HG03439 (cell line): ENCODE measurements around the gene POU2AF2.
"Not testable (repeated sequence)": the region's sequence is repeated elsewhere in the genome, so short reads cannot be mapped to it uniquely, and the experiment has no call there.

Experiments
- ATAC-seq: cut with Tn5 transposase; IDR thresholded peaks from one replicate; pipeline ENCODE4 v1.9.1; 2021; ENCODE audit warnings: mild to moderate bottlenecking, moderate library complexity; ENCODE audit not compliant: unreplicated experiment

POU2AF2 gene

DNA sequence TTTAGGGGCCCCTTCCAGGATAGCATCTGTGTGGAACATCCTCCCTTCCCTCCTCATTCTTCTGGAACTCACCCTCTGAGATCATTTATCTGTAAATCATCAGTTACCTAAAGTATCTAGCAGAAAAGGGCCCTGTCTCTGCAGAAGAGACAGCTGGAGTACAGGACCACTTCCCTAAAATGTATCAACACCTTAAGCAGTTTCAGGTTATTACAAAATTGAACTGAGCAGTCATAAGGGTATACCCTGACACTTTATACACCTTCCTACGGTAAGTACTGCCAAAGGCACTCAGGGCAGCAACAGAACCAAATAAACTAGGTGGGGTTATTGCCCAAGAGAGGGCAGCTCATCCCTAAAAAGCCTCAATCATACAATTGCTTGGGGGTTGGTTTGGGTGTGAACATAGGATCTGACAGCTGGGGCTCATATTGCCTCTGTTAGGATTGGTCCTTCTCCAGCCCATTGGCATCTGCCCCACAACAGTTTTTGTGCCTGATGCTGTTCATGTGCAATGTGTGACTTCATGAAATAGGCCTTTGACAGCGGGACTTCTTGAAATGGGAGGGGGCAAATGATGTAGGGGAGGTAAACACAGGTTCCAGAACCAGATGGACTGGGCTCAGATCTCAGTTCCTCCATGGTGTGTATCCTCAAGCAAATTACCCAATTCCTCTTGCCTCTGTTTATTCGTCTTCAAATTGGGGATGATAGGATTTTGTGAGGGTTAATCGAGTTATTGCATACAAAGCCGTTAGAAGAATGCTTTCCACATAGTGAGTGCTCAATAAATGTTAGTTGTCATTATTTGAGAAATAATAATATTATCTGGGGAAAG is 55.7 kb downstream of the POU2AF2 start:
- no peak for ATAC-seq

DNA sequence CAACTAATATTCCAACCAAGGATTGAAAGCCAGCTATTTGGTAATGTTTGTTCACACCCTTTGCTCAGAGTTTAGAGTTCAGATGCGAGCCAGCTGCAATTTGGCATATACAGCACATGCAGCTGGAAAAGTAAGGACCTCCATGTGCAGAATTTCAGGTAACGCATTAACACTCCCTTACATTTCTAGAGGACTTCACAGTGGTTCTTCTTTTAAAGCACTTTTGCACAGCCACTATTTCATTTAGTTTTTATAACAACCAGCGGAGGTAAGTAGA is 56.3 kb downstream of the POU2AF2 start:
- no peak for ATAC-seq

DNA sequence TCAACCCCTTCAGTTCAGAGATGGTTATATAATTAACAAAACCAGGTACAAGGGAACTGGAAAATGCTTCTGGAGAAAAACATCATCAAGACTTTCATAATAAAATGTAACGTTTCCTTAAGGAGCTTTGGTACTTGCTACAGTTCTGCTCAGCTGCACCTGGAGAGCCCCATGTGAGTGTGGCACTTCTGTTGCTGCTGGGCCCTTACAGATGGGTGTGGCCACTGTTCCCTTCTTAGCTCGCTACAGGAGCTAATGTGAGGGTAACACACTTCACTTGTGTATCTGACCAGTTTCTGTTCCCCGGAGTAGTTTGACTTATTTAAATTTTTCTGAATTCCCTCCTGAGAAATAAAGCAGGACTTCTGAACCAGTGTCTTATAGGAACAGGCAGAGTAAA is 56.8 kb downstream of the POU2AF2 start:
- no peak for ATAC-seq

DNA sequence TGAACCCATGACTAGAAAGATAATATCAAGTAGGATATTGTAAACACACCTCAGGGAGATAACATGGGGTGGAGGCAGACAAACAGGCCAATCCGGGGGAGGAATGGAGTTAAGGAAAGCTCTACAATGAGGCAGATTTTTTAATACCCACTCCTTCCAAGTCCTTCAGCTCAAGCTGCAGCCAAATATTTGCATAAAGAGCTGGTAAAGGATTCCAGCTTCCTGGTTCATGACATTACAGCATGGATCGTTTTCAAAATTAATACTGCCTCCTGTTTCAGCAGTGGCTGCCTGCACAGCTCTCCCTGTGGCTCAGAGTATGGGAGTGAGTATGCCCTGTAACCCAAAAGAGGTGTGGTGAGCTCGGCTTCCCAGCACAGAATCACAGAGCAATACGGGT is 57.9 kb downstream of the POU2AF2 start:
- ATAC-seq = no peak

DNA sequence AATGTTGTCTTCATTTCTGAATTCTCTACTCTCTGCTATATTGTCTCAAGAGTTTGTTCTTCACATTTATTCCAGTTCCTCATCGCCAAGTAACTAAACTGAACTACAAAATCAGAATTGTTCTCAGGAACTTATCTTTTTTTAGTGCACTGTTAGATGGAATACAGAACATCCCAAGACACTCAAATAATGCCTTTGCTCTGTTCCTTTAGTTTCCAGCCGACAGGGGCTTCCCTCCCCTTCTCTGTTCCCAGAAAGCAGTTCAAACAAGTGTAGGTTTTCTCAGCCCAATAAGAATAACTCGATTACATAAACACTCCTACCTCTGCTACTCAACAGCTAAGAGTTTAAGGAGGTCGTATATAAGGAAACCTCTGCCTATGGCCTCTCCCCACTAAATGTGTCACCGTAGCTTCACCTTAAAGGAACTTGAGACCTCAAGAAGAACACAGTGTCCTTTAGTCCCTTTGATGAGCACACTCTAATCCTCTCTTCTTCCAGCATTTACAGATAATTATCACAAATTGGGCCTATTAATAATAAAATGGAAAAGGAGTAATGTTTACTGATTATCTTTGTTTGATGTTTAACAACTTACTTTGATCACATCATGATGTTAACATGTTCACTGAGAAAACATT is 59.8 kb downstream of the POU2AF2 start:
- ATAC-seq = no peak

DNA sequence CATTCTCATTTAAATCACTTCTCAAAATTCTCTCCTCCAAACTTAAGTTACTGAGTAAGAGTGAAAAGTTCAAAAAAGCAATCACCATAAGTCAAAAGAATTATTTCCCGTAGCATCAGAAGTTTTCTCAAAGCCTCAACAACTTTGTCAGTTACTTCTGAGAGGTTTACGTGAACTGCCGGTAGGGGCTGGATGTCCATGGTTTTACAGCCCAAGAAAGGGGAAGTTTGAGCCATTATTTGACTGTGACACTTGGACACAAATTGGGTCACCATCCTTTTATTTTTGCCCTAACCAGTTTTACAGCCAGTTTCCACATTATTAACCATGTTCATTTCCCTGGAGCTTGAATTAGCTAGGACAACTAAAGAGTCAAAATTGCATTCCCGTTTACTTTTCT is 60.4 kb downstream of the POU2AF2 start:
- no peak for ATAC-seq

DNA sequence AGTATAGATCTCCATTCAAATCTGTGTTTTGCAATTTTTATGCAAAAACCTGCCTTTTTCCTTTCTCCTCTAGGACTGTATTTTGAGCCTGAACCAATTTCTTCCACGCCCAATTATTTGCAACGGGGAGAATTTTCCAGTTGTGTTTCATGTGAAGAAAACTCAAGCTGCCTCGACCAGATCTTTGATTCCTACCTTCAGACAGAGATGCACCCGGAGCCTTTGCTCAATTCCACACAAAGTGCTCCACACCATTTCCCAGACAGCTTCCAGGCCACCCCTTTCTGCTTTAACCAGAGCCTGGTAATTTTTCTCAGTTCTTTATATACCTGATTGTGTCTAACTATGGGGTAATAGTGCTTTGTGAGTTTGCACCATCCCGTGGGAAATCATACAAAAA is 60.8 kb downstream of the POU2AF2 start:
- ATAC-seq = no peak

DNA sequence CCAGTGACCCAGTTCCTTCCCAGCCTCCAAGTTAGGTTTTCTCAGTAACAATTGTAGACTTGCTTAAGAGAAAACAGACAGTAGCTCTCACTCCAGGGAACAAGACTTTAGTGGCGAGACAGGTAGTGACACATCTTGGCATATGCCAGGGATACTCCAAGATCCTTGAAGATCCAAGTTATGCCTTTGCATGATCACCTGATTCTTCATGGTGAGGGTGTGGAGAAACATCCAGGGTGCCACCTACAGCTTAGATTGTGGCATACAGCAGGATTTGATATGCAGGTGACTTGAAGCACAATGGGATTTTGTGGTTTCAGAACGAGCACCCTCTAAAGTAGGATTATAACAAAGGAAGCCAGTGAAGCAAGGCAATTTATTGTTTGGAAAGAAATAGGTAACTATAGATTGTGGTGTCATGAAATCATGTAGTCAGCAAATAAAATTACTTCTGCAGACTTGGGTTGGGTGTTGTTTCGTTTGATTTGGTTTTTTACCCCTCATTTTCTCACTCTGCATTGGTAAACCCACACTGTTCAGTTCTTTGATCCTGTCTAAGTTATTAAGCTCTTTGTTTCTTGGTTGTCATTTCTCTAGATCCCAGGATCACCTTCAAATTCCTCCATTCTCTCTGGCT is 62.1 kb downstream of the POU2AF2 start:
- ATAC-seq = no peak

DNA sequence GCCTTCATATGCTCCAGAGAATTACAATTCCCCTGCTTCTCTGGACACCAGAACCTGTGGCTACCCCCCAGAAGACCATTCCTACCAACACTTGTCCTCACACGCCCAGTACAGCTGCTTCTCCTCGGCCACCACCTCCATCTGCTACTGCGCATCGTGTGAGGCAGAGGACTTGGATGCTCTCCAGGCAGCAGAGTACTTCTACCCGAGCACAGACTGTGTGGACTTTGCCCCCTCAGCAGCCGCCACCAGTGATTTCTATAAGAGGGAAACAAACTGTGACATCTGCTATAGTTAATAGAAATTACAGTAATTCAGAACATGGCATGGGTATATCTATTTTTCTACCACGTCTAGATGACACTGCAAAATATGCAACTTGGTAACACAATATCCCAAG is 62.6 kb downstream of the POU2AF2 start:
- ATAC-seq = no peak

DNA sequence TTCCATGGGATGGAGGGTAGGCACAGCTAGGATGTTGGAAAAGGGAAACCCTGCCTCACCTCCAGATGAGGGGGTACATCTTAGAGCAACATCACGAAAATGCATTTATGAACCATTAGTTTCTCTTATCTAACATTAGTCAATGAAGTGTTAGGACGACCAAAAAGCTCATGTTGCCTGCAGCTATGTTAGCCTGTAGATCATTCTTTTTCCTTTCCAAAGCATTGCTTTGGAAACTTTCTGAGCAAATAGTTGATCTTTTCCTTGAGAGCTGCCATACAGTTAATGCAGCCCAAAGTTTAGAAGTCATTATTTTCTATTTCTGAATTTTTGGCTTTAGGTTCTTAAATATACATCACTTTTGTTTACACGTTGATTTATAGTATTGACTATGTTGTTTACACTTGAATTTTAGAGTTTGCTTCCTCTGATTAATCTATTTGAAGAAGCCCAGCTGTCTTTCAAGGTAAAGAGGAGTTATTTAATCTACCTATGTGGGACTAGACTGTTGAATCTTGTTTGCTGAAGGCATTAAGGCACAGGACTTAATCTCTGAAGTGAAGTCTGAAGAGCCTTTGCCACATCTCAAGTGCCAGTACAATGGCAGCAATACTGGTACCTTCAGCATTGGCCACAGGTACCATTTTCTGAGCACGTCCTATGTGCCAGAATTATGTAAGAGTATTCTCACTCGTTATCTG is 63.8 kb downstream of the POU2AF2 start:
- no peak for ATAC-seq

DNA sequence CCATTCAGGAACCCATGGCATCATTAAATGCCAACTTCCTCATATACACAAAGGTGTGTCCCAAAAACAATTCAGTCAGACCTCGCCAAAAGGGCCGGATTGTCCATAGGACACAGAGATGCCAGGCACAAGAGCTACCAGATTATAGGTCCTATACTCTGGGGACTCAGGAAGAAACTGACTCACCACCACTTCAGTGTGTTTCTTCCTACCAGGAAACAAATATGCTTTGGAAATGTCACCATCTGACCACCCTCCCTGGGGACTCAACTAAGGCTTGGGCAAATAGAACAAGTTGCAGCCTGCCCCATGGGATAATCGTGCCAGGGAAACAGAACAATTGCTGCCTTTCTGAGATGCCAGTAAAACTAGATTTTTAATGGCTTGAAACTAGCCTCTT is 64.6 kb downstream of the POU2AF2 start:
- ATAC-seq = no peak

DNA sequence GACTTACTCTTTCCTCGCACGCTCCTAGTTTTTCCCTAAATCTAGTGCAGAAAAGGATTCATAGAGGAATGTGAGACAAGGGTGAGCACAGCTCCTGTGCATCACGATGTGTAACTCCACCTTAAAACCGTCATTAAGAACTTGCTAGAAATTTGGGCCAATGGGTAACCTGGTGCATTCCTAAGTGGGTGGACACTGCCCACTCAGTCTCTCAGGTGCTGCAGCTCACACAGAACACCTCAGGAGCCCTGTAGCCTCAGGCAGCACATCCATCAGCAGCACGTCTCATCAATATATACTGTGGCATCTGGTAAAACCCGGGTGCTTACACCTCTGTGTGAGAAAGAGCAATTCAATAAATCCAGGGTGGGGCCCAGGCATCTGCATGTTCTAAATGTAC is 65.2 kb downstream of the POU2AF2 start:
- ATAC-seq = no peak

DNA sequence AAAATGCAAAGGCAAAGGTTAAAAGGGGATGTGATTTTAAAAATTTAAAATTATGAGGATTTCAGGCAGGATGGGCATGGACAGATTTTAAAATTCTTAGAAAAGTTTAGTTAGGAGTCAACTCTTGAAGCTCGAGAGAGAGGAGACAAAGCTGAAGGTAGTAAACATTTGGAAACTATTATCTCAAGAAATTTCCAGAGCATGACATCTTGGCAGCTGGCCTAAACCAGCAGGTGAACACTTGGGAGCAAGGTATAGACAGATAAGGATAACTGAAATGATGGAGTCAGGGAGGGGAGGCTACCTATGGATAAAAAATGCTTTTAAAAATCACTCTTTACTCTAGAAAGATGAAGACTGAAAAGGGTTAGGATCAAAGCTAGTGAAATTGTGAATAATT is 66.6 kb downstream of the POU2AF2 start:
- no peak for ATAC-seq

DNA sequence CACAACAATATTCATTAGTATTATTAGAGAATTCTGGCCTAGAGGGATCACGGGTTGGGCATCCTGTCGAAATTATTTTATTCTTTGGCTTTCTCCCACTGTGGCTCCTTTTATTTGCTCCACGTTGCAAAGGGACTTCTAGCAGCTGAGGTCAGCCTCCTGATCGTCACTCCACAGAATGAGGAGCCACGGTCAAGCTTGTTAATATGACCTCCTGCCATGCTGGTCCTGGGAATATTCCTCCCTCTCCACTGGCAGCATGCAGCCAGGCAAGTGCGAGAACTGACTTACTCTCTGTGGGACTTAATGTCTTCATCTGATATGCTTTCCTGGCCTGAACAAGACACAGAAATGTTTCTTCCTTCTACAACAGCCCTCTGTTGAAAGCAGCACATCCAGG is 73.8 kb downstream of the POU2AF2 start:
- no peak for ATAC-seq

DNA sequence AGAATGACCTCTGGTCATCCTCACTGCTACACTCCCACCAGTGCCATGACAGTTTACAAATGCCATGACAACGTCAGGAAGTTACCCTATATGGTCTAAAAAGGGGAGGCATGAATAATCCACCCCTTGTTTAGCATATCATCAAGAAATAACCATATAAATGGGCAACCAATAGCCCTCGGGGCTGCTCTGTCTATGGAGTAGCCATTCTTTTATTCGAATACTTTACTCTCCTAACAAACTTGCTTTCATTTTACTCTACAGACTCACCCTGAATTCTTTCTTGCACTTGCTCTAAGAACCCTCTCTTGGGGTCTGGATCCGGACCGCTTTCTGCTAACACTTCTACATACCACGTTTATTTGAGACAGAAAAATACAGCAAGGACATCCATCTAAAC is 74.7 kb downstream of the POU2AF2 start:
- ATAC-seq = not testable (repeated sequence)

DNA sequence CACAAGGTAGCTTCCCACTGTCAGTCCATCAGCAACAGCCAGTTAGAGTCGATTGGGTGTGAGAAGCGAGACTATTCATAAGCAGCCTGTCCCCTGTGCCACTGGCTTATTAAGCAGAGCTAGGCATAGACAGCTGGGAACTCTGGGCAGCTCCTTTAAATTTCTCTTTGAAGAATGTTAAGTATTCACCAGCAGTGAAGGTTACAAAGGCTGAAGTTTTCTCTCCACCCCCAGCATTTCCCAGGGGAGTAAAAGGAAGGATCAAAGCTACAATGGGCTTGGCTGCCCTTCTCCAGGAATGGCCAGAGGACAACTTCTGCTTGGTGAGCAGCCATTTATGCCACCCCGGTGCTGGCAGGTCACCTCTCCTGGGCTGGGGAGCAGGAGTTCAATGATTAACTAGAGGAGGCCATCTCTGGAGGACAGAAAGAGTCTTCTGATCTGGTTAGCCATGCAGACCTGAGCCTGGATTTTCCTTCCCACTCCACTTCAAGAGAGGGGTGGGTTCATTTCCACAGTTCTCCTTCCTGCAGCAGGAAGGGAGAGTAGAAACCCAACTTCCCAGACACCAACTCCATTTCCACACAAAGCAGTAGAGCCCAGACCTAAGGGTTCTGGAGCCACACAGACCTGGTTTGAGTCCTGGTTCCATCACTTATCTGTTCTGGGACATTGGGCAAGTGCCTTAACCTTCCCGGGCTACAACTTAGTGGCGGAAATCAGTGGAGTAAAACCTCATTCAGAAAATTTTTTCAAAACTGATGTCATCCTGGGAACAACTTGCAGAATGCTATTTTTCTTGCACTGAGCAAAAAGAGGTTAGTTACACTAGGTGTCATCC is 75.4 kb downstream of the POU2AF2 start:
- ATAC-seq = no peak

DNA sequence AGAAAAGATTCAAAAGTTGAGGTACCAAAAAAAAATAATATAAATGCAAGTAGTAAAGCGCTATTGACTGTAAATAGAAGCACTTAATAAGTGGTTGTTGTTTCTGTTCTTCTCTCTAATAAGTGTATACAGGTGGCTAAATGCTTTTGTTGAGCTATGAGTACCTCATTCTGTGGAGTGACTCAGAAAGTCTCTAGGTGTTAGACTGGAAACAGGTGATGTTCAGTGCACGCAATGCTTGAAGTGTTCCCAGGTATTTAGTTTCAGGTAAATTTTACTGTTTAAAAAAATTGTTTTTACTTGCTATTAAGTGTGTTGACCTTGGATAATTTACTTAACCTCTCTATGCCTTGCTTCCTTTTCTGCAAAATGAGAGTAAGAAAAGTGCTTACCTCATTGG is 77.0 kb downstream of the POU2AF2 start:
- ATAC-seq = no peak

DNA sequence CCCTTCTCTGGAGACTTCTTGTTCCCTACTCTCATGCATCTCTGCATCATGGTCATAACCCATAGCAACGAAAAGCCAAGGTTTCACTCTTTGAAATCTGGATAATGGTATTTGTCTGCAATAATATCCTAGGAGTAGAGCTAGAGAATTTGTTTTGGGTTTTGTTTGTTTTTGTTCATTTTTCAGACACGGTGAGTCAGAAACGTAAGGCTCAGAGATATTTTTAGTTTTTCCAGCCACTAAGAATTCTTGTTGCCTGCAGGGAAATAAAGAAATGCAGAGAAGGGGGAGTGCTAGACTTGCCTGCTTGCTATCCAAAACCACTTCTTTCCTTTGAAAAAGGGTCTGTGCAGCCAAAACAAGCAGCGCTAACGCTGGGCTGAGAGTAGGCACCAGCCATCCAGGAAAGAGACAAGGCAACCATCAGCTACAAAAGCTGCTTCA is 78.8 kb downstream of the POU2AF2 start:
- ATAC-seq = no peak

DNA sequence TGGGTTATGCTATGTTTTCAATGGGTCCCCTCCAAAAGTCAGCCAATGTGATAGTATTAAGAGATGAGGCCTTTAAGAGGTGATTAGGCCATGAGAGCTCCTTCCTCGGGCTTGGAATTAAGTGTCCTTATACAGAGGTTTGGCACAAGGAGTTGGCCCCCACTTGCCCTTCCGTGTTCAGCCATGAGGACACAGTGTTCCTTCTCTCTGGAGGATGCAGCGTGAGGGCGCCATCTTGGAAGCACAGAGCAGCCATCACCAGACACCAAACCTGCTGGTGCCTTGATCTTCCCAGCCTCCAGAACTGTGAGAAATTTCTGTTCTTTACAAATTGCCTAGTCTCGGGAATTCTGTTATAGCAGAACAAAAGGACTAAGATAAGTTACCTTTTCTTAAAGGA is 79.7 kb downstream of the POU2AF2 start:
- no peak for ATAC-seq

DNA sequence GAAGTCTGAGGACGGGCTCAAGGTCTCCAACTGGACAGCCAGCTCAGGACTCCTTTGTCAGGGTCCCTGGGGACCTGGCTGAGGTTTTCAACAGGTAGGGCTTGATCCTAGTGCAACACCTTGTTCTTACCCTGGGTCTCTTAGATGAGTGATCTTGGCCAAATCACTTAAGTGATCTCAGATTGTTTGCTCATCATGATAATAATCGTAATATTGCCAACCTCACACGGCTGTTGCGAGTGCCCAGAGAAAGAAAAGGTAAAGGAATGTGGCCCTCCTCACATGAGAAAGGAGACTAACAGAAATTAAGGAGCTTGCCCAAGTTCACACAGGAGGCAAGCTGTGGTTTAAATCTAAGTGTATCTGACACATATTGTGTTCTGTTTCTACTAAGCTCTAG is 81.3 kb downstream of the POU2AF2 start:
- no peak for ATAC-seq
